ENCODE measurements around the gene CABP1.

The CABP1 gene

DNA sequence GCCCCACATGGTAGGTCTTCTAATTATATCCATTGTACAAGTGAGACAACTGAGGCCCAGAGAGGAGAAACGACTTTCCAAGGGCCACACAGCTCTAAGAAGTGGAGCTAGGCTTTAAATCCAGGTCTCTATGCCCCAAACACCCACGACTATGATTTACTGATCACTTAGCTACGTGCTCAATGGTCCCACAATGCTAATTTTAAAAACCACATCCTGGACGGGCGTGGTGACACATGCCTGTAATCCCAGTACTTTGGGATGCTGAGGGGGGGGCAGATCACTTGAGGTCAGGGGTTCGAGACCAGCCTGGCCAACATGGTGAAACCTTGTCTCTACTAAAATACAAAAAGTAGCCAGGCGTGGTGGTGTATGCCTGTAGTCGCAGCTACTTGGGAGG, 38.1 kb downstream of the CABP1 start:
- TF ChIP-seq POLR2AphosphoS5 (IDR thresholded peaks at IDR 0.05; ENCODE audit: low read depth, low read length): no peak

DNA sequence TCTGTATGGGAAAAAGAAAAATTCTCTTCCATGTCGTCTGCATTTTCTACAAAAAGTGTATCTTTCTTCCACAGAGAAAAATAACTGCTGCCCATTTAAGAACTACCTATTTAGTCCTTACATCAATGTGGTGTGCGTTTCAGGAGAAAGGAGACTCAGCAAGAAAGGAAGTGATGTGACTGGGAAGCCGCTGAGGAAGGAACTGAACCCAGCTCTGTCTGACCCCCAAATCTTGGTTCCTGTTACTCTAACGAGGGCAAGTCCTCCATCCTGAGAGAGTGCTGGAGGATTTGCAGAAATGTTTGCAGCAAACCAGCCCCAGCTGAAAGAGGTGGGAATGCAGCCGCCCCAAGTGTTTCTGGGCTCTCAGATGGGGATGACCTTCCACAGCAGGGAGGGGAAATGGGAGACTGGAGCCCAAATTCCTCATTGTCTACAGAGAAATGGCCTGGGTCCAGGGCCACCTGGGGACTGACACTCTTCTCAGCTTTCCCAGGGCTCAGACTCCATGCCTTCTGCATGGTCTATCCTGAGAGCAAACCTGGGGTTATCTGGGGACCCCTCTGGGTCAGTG, 39.8 kb downstream of the CABP1 start:
- TF ChIP-seq TAF1 (IDR thresholded peaks at IDR 0.05; ENCODE audit: borderline replicate concordance, insufficient read depth, low read length) (no peak), FOXP2 (optimal IDR thresholded peaks at IDR 0.05; ENCODE audit: borderline replicate concordance, extremely low read depth, extremely low read length, insufficient read depth) (no peak), SIN3A (IDR thresholded peaks at IDR 0.05; ENCODE audit: borderline replicate concordance, insufficient read depth, low read length) (no peak), POLR2AphosphoS5 (IDR thresholded peaks at IDR 0.05; ENCODE audit: low read depth, low read length) (no peak)
- TF ChIP-seq, protein P1, sequence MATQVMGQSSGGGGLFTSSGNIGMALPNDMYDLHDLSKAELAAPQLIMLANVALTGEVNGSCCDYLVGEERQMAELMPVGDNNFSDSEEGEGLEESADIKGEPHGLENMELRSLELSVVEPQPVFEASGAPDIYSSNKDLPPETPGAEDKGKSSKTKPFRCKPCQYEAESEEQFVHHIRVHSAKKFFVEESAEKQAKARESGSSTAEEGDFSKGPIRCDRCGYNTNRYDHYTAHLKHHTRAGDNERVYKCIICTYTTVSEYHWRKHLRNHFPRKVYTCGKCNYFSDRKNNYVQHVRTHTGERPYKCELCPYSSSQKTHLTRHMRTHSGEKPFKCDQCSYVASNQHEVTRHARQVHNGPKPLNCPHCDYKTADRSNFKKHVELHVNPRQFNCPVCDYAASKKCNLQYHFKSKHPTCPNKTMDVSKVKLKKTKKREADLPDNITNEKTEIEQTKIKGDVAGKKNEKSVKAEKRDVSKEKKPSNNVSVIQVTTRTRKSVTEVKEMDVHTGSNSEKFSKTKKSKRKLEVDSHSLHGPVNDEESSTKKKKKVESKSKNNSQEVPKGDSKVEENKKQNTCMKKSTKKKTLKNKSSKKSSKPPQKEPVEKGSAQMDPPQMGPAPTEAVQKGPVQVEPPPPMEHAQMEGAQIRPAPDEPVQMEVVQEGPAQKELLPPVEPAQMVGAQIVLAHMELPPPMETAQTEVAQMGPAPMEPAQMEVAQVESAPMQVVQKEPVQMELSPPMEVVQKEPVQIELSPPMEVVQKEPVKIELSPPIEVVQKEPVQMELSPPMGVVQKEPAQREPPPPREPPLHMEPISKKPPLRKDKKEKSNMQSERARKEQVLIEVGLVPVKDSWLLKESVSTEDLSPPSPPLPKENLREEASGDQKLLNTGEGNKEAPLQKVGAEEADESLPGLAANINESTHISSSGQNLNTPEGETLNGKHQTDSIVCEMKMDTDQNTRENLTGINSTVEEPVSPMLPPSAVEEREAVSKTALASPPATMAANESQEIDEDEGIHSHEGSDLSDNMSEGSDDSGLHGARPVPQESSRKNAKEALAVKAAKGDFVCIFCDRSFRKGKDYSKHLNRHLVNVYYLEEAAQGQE (IDR thresholded peaks at IDR 0.05; ENCODE audit: insufficient read depth in 1 of 2, low read depth in 2 of 2, low read length in 2 of 2): no peak

DNA sequence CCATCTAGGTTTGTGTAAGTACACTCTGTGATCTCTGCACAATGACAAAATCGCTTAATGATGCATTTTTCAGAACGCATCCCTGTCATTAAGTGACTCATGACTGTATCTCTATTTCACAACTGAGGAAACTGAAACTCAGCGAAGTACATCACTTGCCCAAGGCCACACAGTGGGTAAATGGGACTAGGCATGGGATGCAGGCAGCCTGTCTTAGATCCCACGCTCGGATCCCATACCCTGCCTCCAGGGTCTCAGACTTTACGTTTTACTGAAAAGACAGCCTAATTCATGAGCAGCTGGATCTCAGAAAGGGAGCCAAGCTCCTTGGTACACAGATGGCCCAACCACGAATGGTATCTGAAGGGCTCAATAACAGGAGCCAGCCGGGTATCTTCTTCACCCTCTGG, 44.1 kb downstream of the CABP1 start:
- TF ChIP-seq SIN3A (IDR thresholded peaks at IDR 0.05; ENCODE audit: borderline replicate concordance, insufficient read depth, low read length): no peak
- no peak for TF ChIP-seq TAF1 (IDR thresholded peaks at IDR 0.05; ENCODE audit: borderline replicate concordance, insufficient read depth, low read length)
- TF ChIP-seq, protein P1 (IDR thresholded peaks at IDR 0.05; ENCODE audit: insufficient read depth in 1 of 2, low read depth in 2 of 2, low read length in 2 of 2): no peak
- TF ChIP-seq FOXP2 (optimal IDR thresholded peaks at IDR 0.05; ENCODE audit: borderline replicate concordance, extremely low read depth, extremely low read length, insufficient read depth): no peak
- no peak for TF ChIP-seq POLR2AphosphoS5 (IDR thresholded peaks at IDR 0.05; ENCODE audit: low read depth, low read length)

DNA sequence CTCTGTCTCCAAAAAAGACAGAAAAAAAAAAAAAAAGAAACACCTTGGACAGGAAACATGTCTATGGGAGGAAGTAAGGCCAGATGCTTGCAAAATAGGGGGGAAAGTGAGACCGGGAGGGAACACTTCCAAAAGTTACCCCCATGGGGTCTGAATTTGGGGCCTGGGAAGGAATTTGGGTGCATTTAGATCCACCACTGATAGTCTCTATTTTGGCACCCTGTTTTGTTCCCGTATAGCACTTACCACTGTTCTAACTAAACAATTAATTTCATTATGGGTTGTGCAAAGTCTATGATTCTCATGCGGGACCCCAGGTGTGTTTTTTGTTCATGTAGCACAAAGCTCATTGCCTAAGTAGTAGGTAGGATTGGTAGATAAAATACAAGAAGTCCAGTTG, 45.1 kb downstream of the CABP1 start:
- TF ChIP-seq POLR2AphosphoS5 (IDR thresholded peaks at IDR 0.05; ENCODE audit: low read depth, low read length): no peak
- TF ChIP-seq TAF1 (IDR thresholded peaks at IDR 0.05; ENCODE audit: borderline replicate concordance, insufficient read depth, low read length): no peak
- TF ChIP-seq, protein P1 (IDR thresholded peaks at IDR 0.05; ENCODE audit: insufficient read depth in 1 of 2, low read depth in 2 of 2, low read length in 2 of 2): no peak
- no peak for TF ChIP-seq FOXP2 (optimal IDR thresholded peaks at IDR 0.05; ENCODE audit: borderline replicate concordance, extremely low read depth, extremely low read length, insufficient read depth)
- TF ChIP-seq SIN3A (IDR thresholded peaks at IDR 0.05; ENCODE audit: borderline replicate concordance, insufficient read depth, low read length): no peak

DNA sequence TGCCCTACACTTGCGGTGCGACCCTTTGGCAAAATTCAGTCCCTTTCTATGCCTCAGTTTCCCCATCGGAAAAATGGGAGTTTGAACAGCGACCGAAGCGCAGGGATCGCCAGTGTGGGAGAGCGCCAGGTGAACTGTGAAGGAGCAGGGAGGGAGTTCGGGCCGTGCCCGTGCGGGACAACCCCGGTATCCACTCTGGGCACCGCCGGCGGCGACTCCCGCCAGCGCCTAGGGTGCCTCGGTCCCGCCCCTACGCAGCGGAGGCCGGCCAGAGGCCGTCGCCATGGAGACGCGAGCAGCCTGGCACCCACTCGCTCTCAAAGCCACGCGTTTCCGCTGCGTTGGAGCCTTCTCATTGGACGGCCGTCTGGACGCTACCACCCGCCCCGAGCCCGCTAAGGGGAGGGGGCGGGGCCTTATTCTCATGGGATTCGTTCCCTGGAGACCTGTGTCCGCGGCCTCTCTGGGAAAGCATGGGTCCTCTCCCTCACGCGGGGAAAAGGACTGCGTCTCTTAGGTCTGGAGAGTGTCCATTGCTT, 45.8 kb downstream of the CABP1 start:
- TF ChIP-seq TAF1 (IDR thresholded peaks at IDR 0.05; ENCODE audit: borderline replicate concordance, insufficient read depth, low read length): no peak
- TF ChIP-seq FOXP2 (optimal IDR thresholded peaks at IDR 0.05; ENCODE audit: borderline replicate concordance, extremely low read depth, extremely low read length, insufficient read depth): peak; percentile 43

DNA sequence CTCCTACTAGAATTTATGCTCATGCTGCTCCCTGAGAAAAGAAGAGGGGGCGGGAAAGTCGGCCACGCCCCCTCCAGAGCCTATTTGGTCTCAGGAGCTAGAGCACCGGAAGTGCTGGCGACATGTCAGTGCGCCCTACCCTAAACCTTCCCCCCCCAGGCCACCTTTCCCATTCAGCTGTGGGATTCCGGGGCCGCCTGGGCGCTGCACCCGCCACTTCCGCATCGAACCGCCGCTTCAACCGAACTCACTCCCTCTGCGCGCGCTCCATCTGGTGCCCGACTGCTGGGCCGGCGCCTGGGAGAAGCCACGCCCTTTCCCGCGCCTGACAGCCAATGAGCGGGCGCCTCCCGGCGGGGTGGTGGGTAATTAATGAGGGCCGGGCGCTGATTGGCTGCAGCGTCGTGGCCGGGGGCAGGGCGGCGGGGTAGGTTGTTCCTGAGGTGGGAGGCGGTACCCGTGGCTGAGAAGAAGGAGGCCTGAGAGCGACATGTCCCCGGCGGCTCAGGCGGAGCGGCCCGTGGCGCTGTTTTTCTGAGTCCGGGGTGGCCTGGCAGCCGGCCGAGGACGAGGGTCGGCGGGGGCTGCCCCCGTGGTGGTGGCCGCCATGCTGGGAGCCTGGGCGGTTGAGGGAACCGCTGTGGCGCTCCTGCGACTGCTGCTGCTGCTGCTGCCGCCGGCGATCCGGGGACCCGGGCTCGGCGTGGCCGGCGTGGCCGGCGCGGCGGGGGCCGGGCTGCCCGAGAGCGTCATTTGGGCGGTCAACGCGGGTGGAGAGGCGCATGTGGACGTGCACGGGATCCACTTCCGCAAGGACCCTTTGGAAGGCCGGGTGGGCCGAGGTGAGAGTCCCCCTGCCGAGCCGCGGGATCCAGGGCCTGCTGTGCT, 46.5 kb downstream of the CABP1 start, which contains the start of gene MLEC:
TSS of gene MLEC (plus strand) at position 460 of the 888 bp plus-strand sequence. CDS start at position 608, 148 bp downstream.
- peak; percentile 87 for TF ChIP-seq FOXP2 (optimal IDR thresholded peaks at IDR 0.05; ENCODE audit: borderline replicate concordance, extremely low read depth, extremely low read length, insufficient read depth)
- TF ChIP-seq, protein P1 (IDR thresholded peaks at IDR 0.05; ENCODE audit: insufficient read depth in 1 of 2, low read depth in 2 of 2, low read length in 2 of 2): peak in 1 of 2 experiments; percentile 13; a peak in 1 of 4 replicates
- no peak; the same call in 1 of the 2 replicates for TF ChIP-seq POLR2AphosphoS5 (IDR thresholded peaks at IDR 0.05; ENCODE audit: low read depth, low read length)
- peak; percentile 74; the same call in 1 of the 2 replicates for TF ChIP-seq SIN3A (IDR thresholded peaks at IDR 0.05; ENCODE audit: borderline replicate concordance, insufficient read depth, low read length)
- TF ChIP-seq TAF1 (IDR thresholded peaks at IDR 0.05; ENCODE audit: borderline replicate concordance, insufficient read depth, low read length): peak; percentile 73; the same call in 1 of the 2 replicates

All from PFSK-1 (cell line).